Measurements from ENCODE around the gene TADA2B. TPM values are rescaled to one million over a fixed set of nuclear protein-coding genes. Genes with fewer than 3 reads are reported as not detected.
A peak's percentile ranks its signal among the peaks of the same experiment; 100 is the strongest.

Gene TADA2B
- total RNA-seq, 4 donors from 2014 or later: 13.3 to 27.3 (median 16.5) TPM

- Histone ChIP-seq H3K9me3 (no peaks in the 10 kb centered on the region), H3K4me1 (no peaks in the 10 kb centered on the region), H3K36me3 (peaks cover 0 to 95% (median 21%) of the 10 kb centered on the region in 3 donors), H3K27ac (no peak overlapping the region), H3K4me3 (no peak overlapping the region), H3K27me3 (no peaks in the 10 kb centered on the region)
- no peak for TF ChIP-seq POLR2A (IDR thresholded peaks at IDR 0.05)
- no peak for DNase-seq (ENCODE audit: low spot score in 2 of 2)
- 95 to 97% methylated on average over 7 of the region's 7 CpGs for WGBS, 2 donors
Measured at GRCh38 chr4:7001271-7001670, 41.9 kb upstream of the TADA2B start.

DNA sequence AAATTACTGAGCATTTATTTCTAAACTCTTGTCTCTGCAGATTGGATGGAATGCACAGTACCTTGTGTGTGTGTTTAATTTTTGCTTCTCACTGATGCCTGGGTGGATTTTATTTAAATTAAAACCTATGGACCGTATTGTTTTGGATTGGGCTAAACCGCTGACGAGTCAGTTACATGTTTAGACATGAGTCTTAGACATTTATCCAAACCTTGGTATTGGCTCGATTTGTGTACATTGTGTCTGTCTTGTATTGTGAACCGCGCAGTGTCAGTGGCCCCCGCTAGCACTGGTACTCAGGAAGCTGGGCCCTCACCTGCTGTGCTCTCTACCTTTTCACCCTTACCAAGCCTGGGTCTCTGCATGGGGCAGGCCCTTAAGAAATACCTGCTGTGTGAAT is 40.8 kb upstream of the TADA2B start:
- WGBS, 2 donors: 94 to 96% methylated on average over 7 of the region's 7 CpGs
- Histone ChIP-seq H3K9me3 (no peaks in the 10 kb centered on the region), H3K27ac (no peak overlapping the region), H3K4me3 (no peak overlapping the region), H3K36me3 (peaks cover 0 to 91% (median 21%) of the 10 kb centered on the region in 3 donors), H3K27me3 (no peaks in the 10 kb centered on the region), H3K4me1 (no peaks in the 10 kb centered on the region)
- no peak for DNase-seq (ENCODE audit: low spot score in 2 of 2)
- TF ChIP-seq POLR2A (IDR thresholded peaks at IDR 0.05): no peak
- no peak for TF ChIP-seq EP300 (IDR thresholded peaks at IDR 0.05)
- no peak for TF ChIP-seq CTCF (IDR thresholded peaks at IDR 0.05)

DNA sequence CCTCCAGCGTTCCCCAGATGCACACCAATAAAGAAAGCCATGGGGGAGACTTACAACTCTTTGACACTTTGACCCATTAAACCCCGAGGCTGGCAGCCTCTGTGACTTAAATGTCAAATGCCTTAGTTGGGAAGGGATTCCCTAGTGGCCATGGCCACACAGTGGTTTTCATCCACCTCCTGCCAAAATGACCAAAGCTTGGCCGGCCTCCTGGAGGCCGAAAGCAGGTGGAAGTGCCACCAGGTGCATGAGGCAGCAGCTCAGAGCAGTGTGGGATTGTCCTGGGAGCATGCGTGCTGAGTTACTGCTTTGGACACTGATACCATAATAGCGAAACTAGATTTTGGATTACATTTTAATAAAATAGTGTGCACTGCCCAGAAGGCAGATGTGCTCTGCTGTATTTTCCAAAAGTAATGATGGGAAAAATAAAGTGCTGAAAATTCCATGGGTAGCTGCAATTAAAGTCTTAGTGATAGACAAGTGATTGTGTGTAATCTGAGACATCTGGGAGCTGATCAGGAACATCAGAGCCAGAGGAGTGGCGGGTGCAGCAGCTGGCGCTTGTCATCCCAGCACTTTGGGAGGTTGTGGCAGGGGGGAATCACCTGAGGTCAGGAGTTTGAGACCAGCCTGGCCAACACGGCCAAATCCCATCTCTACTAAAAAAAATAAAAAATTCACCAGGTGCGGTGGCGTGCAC is 39.8 kb upstream of the TADA2B start:
- no peaks in the 10 kb centered on the region for H3K9me3 ChIP-seq
- TF ChIP-seq CTCF (IDR thresholded peaks at IDR 0.05) (no peak), EP300 (IDR thresholded peaks at IDR 0.05) (no peak), POLR2A (IDR thresholded peaks at IDR 0.05) (no peak)
- H3K4me3 ChIP-seq: no peak overlapping the region
- WGBS, 2 donors: 69 to 74% methylated on average over 11 of the region's 11 CpGs
- H3K4me1 ChIP-seq: no peaks in the 10 kb centered on the region
- no peaks in the 10 kb centered on the region for H3K27me3 ChIP-seq
- DNase-seq (ENCODE audit: low spot score in 2 of 2): no peak
- no peak overlapping the region for H3K27ac ChIP-seq
- H3K36me3 ChIP-seq: peaks cover 0 to 93% (median 21%) of the 10 kb centered on the region in 3 donors

- H3K27me3 ChIP-seq: no peaks in the 10 kb centered on the region
- no peaks in the 10 kb centered on the region for H3K4me1 ChIP-seq
- no peaks in the 10 kb centered on the region for H3K9me3 ChIP-seq
- H3K27ac ChIP-seq: no peak overlapping the region
- 83 to 84% methylated on average over 8 of the region's 8 CpGs for WGBS, 2 donors
- H3K36me3 ChIP-seq: peaks cover 0 to 93% (median 19%) of the 10 kb centered on the region in 3 donors
- TF ChIP-seq POLR2A (IDR thresholded peaks at IDR 0.05) (no peak), EP300 (IDR thresholded peaks at IDR 0.05) (no peak), CTCF (IDR thresholded peaks at IDR 0.05) (no peak)
- H3K4me3 ChIP-seq: no peak overlapping the region
- DNase-seq (ENCODE audit: low spot score in 2 of 2): no peak
Measured at GRCh38 chr4:7003879-7004240, 39.3 kb upstream of the TADA2B start.

DNA sequence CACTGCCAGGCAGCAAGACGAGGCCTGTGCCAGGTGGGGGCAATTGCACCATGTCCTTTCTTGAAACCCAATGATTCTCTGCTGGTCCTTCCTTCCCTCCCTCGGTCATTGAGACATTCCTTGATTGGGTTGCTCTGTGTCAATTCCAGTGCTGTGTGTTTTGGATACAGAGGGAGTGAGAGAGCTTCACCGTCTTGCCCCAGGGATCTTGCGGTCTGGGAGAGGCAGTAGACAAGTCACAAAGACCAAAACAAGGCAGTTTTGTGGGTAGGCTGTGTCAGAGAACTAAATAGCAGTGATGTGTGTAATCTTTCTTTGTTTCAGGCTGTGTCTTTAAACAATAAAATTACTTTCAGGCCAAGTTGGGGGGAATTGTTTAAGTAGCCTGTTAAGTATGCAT is 38.8 kb upstream of the TADA2B start:
- DNase-seq (ENCODE audit: low spot score in 2 of 2): no peak
- H3K27me3 ChIP-seq: no peaks in the 10 kb centered on the region
- no peaks in the 10 kb centered on the region for H3K4me1 ChIP-seq
- 61 to 70% methylated on average over 4 of the region's 4 CpGs for WGBS, 2 donors
- TF ChIP-seq EP300 (IDR thresholded peaks at IDR 0.05) (no peak), CTCF (IDR thresholded peaks at IDR 0.05) (no peak), POLR2A (IDR thresholded peaks at IDR 0.05) (no peak)
- H3K9me3 ChIP-seq: no peaks in the 10 kb centered on the region
- no peak overlapping the region for H3K4me3 ChIP-seq
- H3K27ac ChIP-seq: peak overlapping the region in 1 of 4 donors; percentile 11
- H3K36me3 ChIP-seq: peaks cover 0 to 93% (median 14%) of the 10 kb centered on the region in 3 donors
